Endothelial cell of umbilical vein (primary cell): ENCODE data around the gene ZNF8.
A peak's percentile ranks its signal among the peaks of the same experiment; 100 is the strongest.

Experiments used
- CTCF ChIP-seq, 2 donors: IDR thresholded peaks; 1 replicate in 1 of 2; 2 replicates in 1 of 2; pipeline ENCODE4 v1.5.1; 2011; ENCODE audit warnings: low read length in 2 of 2, mild to moderate bottlenecking in 2 of 2, moderate library complexity in 2 of 2, control low read depth in 1 of 2, inconsistent platforms in 1 of 2, low read depth in 1 of 2; ENCODE audit not compliant: insufficient read depth in 1 of 2; ENCODE audit errors: extremely low read depth in 1 of 2
- EZH2 ChIP-seq: IDR thresholded peaks from 2 replicates; pipeline ENCODE4 v1.6.1; 2012; ENCODE audit warnings: borderline replicate concordance, low read depth, mild to moderate bottlenecking, moderate library complexity, low read length, inconsistent platforms; ENCODE audit not compliant: severe bottlenecking
- FOS ChIP-seq: IDR thresholded peaks from 2 replicates; pipeline ENCODE4 v1.6.1; 2011; ENCODE audit warnings: mild to moderate bottlenecking, low read length, moderate library complexity, borderline replicate concordance; ENCODE audit not compliant: insufficient read depth
- GATA2 ChIP-seq: IDR thresholded peaks from 2 replicates; pipeline ENCODE4 v1.7.0; 2011; ENCODE audit warnings: low read depth, mild to moderate bottlenecking, moderate library complexity, mixed read lengths, low read length; ENCODE audit not compliant: insufficient read length, insufficient read depth
- JUN ChIP-seq: IDR thresholded peaks from 2 replicates; pipeline ENCODE4 v1.6.1; 2011; ENCODE audit warnings: borderline replicate concordance, low read depth; ENCODE audit not compliant: insufficient read length, insufficient read depth
- MYC ChIP-seq: IDR thresholded peaks from one replicate; pipeline ENCODE4 v1.6.1; 2011; ENCODE audit warnings: mild to moderate bottlenecking, low read depth, low read length
- POLR2A ChIP-seq: IDR thresholded peaks from 2 replicates; pipeline ENCODE4 v1.6.1; 2012; ENCODE audit warnings: low read depth, mild to moderate bottlenecking, control low read depth, low read length
- POLR2AphosphoS5 ChIP-seq: IDR thresholded peaks from 2 replicates; pipeline ENCODE4 v1.6.1; 2012; ENCODE audit warnings: low read depth, mild to moderate bottlenecking, control low read depth, low read length, moderate library complexity; ENCODE audit not compliant: insufficient read depth
- TF ChIP-seq, protein P1 (sequence below): IDR thresholded peaks from 2 replicates; pipeline ENCODE4 v1.6.1; 2011; ENCODE audit not compliant: insufficient read depth, insufficient read length

- TF ChIP-seq CTCF (IDR thresholded peaks at IDR 0.05; ENCODE audit: extremely low read depth in 1 of 2, insufficient read depth in 1 of 2, low read depth in 1 of 2, low read length in 2 of 2) (no peak), POLR2AphosphoS5 (peak; percentile 79), POLR2A (peak; percentile 92), JUN (no peak), EZH2 (no peak), MYC (no peak), GATA2 (no peak), FOS (no peak)
- TF ChIP-seq, protein P1, sequence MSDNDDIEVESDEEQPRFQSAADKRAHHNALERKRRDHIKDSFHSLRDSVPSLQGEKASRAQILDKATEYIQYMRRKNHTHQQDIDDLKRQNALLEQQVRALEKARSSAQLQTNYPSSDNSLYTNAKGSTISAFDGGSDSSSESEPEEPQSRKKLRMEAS = peak; percentile 41
Measured at GRCh38 chr19:58305065-58305931, 26.5 kb downstream of the ZNF8 start, which contains the start of gene ERVK3-1.
